Neural crest cell (in vitro differentiated cells): Measurements from ENCODE around the gene TSPAN15. TPM values are rescaled to one million over a fixed set of nuclear protein-coding genes. Genes with fewer than 3 reads are reported as not detected.

ENCODE experiments used
- DNase-seq: peaks from one replicate; pipeline ENCODE4 v3.0.0; 2021; ENCODE audit warnings: low read depth, mixed read lengths, low spot score
- H3K27ac Mint-ChIP-seq: one replicate; pipeline ENCODE4 v1.8.0; 2021; ENCODE audit warnings: mild to moderate bottlenecking, mixed read lengths; ENCODE audit not compliant: unreplicated experiment
- H3K27me3 Mint-ChIP-seq: 2 replicates; pipeline ENCODE4 v1.8.0; 2021; ENCODE audit warnings: low read depth, mild to moderate bottlenecking, mixed read lengths
- H3K36me3 Mint-ChIP-seq: 2 replicates; pipeline ENCODE4 v1.8.0; 2021; ENCODE audit warnings: low read depth, mild to moderate bottlenecking, mixed read lengths
- H3K4me1 Mint-ChIP-seq: 2 replicates; pipeline ENCODE4 v1.8.0; 2021; ENCODE audit warnings: mixed read lengths
- H3K4me3 Mint-ChIP-seq: one replicate; pipeline ENCODE4 v1.8.0; 2021; ENCODE audit warnings: mild to moderate bottlenecking, mixed read lengths
- H3K9me3 Mint-ChIP-seq: 2 replicates; pipeline ENCODE4 v1.8.0; 2021; ENCODE audit warnings: mixed read lengths
- CTCF ChIP-seq: fragments of 200-600 bp; sonication (generic); conservative IDR thresholded peaks from 2 replicates; pipeline ENCODE4 v1.5.0; 2021; ENCODE audit warnings: antibody characterized with exemption, mild to moderate bottlenecking
- total RNA-seq: library from RNA; stranded (reverse); gene quantifications from 2 replicates; pipeline ENCODE4 v1.2.1, GENCODE V29; 2021

The TSPAN15 gene
- total RNA-seq, 1 donor from 2014 or later, result 12.3 TPM

- no peaks in the 10 kb centered on the region for H3K9me3 Mint-ChIP-seq
- no peaks in the 10 kb centered on the region for H3K27me3 Mint-ChIP-seq
- H3K27ac Mint-ChIP-seq, result no peak overlapping the region
- no peak overlapping the region for H3K4me3 Mint-ChIP-seq
- peaks cover 25% of the 10 kb centered on the region for H3K4me1 Mint-ChIP-seq
- no peak for TF ChIP-seq CTCF
- H3K36me3 Mint-ChIP-seq, result no peaks in the 10 kb centered on the region
- DNase-seq, result no peak
These were observed 45.3 kb downstream of the TSPAN15 start for GRCh38 chr10:69496352-69497230.

GRCh38 chr10:69497231-69497561, 45.9 kb downstream of the TSPAN15 start:
- Mint-ChIP-seq H3K4me1 (peaks cover 20% of the 10 kb centered on the region), H3K4me3 (no peak overlapping the region), H3K27me3 (no peaks in the 10 kb centered on the region), H3K9me3 (no peaks in the 10 kb centered on the region), H3K27ac (no peak overlapping the region), H3K36me3 (no peaks in the 10 kb centered on the region)
- no peak for DNase-seq
- TF ChIP-seq CTCF, result no peak

- Mint-ChIP-seq H3K27me3 (no peaks in the 10 kb centered on the region), H3K27ac (peak overlapping the region; percentile 43), H3K4me1 (peaks cover 17% of the 10 kb centered on the region), H3K36me3 (no peaks in the 10 kb centered on the region), H3K9me3 (no peaks in the 10 kb centered on the region), H3K4me3 (no peak overlapping the region)
- no peak for DNase-seq
- TF ChIP-seq CTCF, result no peak
These were observed 46.5 kb downstream of the TSPAN15 start for GRCh38 chr10:69497611-69498390.

- no peaks in the 10 kb centered on the region for H3K36me3 Mint-ChIP-seq
- peak overlapping the region; percentile 57 for H3K27ac Mint-ChIP-seq
- TF ChIP-seq CTCF, result no peak
- no peaks in the 10 kb centered on the region for H3K9me3 Mint-ChIP-seq
- no peaks in the 10 kb centered on the region for H3K27me3 Mint-ChIP-seq
- H3K4me3 Mint-ChIP-seq, result no peak overlapping the region
- no peak for DNase-seq
- peaks cover 17% of the 10 kb centered on the region for H3K4me1 Mint-ChIP-seq
These were observed 47.6 kb downstream of the TSPAN15 start for GRCh38 chr10:69498711-69499471.
